SK-N-SH (cell line): ENCODE data around the gene VAV1. TPM values are rescaled to one million over a fixed set of nuclear protein-coding genes. Genes with fewer than 3 reads are reported as not detected.

Experiments
- CTCF ChIA-PET: fragments of 300-600, 350-600 bp; formaldehyde crosslinking; extraction: SDS; loops from one replicate; lab custom pipeline; 2021; lab: Yijun Ruan, JAX
- POLR2A ChIA-PET: fragments of 350-600 bp; sonication (Branson Sonifier 250); formaldehyde crosslinking; extraction: SDS; loops from one replicate; lab custom pipeline; 2020; ENCODE audit warnings: antibody characterized with exemption, inconsistent platforms; lab: Yijun Ruan, JAX
- DNase-seq: peaks from one replicate; pipeline ENCODE4 v3.0.0; 2012
- H2AFZ ChIP-seq: fragments of 200-600 bp; sonication (generic); 2 replicates; pipeline ENCODE4 v1.8.1; 2016; ENCODE audit warnings: antibody characterized with exemption, mild to moderate bottlenecking, low read depth
- H3F3A ChIP-seq: fragments of 200-600 bp; sonication (generic); replicated peaks from 2 replicates; pipeline ENCODE3; 2016; ENCODE audit warnings: antibody characterized with exemption, mild to moderate bottlenecking; ENCODE audit not compliant: insufficient read depth
- H3K27ac ChIP-seq, 2 experiments: fragments of 200-500 bp in 1 of 2; fragments of 200-600 bp in 1 of 2; sonication (Bioruptor generic) in 1 of 2; sonication (generic), shearing (Covaris generic) in 1 of 2; 2 replicates each; pipeline versions ENCODE4 v1.5.1 to v1.6.1; 2014 to 2016; ENCODE audit warnings: low read depth in 2 of 2, inconsistent platforms in 1 of 2, low read length in 1 of 2, mild to moderate bottlenecking in 1 of 2, mixed read lengths in 1 of 2
- H3K27me3 ChIP-seq: fragments of 200-600 bp; sonication (generic), shearing (Covaris generic); 2 replicates; pipeline ENCODE4 v1.6.1; 2016; ENCODE audit warnings: mixed run types; ENCODE audit not compliant: insufficient read depth
- H3K36me3 ChIP-seq, 2 experiments: fragments of 200-500 bp in 1 of 2; fragments of 200-600 bp in 1 of 2; sonication (Bioruptor generic) in 1 of 2; sonication (generic) in 1 of 2; replicated peaks in 1 of 2; 2 replicates each; pipeline versions ENCODE3 to v1.5.1; 2014 to 2016; ENCODE audit warnings: low read length in 1 of 2, mild to moderate bottlenecking in 1 of 2; ENCODE audit not compliant: insufficient read depth in 2 of 2, control insufficient read depth in 1 of 2
- H3K4me1 ChIP-seq, 2 experiments: fragments of 200-500 bp in 1 of 2; fragments of 200-600 bp in 1 of 2; sonication (Bioruptor generic) in 1 of 2; sonication (generic), shearing (Covaris generic) in 1 of 2; 2 replicates each; pipeline versions ENCODE4 v1.5.1 to v1.6.1; 2014 to 2016; ENCODE audit warnings: low read depth in 1 of 2, low read length in 1 of 2, mixed run types in 1 of 2; ENCODE audit not compliant: insufficient read depth in 2 of 2, control insufficient read depth in 1 of 2
- H3K4me2 ChIP-seq: fragments of 200-600 bp; sonication (generic), shearing (Covaris generic); 2 replicates; pipeline ENCODE4 v1.6.1; 2017; ENCODE audit warnings: mixed run types
- H3K4me3 ChIP-seq, 2 experiments: fragments of 200-500 bp in 1 of 2; fragments of 200-600 bp in 1 of 2; sonication (Bioruptor generic) in 1 of 2; sonication (generic), shearing (Covaris generic) in 1 of 2; 2 replicates each; pipeline versions ENCODE4 v1.5.1 to v1.8.1; 2014 to 2016; ENCODE audit warnings: low read depth in 2 of 2, inconsistent platforms in 1 of 2, low read length in 1 of 2, mild to moderate bottlenecking in 1 of 2, mixed read lengths in 1 of 2, moderate library complexity in 1 of 2
- H3K79me2 ChIP-seq: fragments of 200-600 bp; sonication (generic); 2 replicates; pipeline ENCODE4 v1.8.1; 2017; ENCODE audit warnings: mild to moderate bottlenecking; ENCODE audit not compliant: insufficient read depth
- H3K9ac ChIP-seq: fragments of 200-600 bp; sonication (generic); 2 replicates; pipeline ENCODE4 v1.6.1; 2017; ENCODE audit warnings: mixed run types
- H3K9me2 ChIP-seq: fragments of 200-600 bp; sonication (generic); 2 replicates; pipeline ENCODE4 v1.6.1; 2017; ENCODE audit warnings: mixed run types
- H3K9me3 ChIP-seq: fragments of 200-600 bp; sonication (generic); 2 replicates; pipeline ENCODE4 v1.6.1; 2017; ENCODE audit warnings: mixed run types, mild to moderate bottlenecking, moderate library complexity
- H4K20me1 ChIP-seq: fragments of 200-600 bp; sonication (generic); 2 replicates; pipeline ENCODE4 v1.6.1; 2017; ENCODE audit warnings: mild to moderate bottlenecking, mixed run types; ENCODE audit not compliant: insufficient read depth
- CHD2 ChIP-seq: fragments of 150-350 bp; IDR thresholded peaks from 2 replicates; pipeline ENCODE4 v1.6.1; 2018; ENCODE audit warnings: low read length; ENCODE audit not compliant: partially characterized antibody
- CTCF ChIP-seq: fragments of 200-600 bp; sonication (generic); IDR thresholded peaks from 2 replicates; pipeline ENCODE4 v1.6.1; 2017; ENCODE audit warnings: antibody characterized with exemption, mild to moderate bottlenecking, moderate library complexity
- FOSL2 ChIP-seq: IDR thresholded peaks from 2 replicates; pipeline ENCODE4 v1.4.0; 2012; ENCODE audit warnings: low read depth, mild to moderate bottlenecking, moderate library complexity, borderline replicate concordance
- FOXJ3 ChIP-seq: sonication (generic); formaldehyde crosslinking; IDR thresholded peaks from 2 replicates; pipeline ENCODE4 v1.5.1; 2020; ENCODE audit warnings: mild to moderate bottlenecking, missing genetic modification reagents
- GABPA ChIP-seq: IDR thresholded peaks from 2 replicates; pipeline ENCODE4 v1.4.0; 2012; ENCODE audit warnings: low read depth, mild to moderate bottlenecking
- IRF3 ChIP-seq: fragments of 150-350 bp; IDR thresholded peaks from 2 replicates; pipeline ENCODE4 v1.6.1; 2016; ENCODE audit warnings: mild to moderate bottlenecking, low read depth, low read length
- MAX ChIP-seq: IDR thresholded peaks from 2 replicates; pipeline ENCODE4 v1.4.0; 2012; ENCODE audit warnings: low read depth
- MEF2A ChIP-seq: IDR thresholded peaks from 2 replicates; pipeline ENCODE4 v1.4.0; 2012; ENCODE audit warnings: low read depth, borderline replicate concordance
- NRF1 ChIP-seq: IDR thresholded peaks from 2 replicates; pipeline ENCODE4 v1.6.1; 2012; ENCODE audit warnings: low read depth, mild to moderate bottlenecking, low read length
- POLR2AphosphoS5 ChIP-seq: IDR thresholded peaks from 2 replicates; pipeline ENCODE4 v1.6.1; 2012; ENCODE audit warnings: low read depth, low read length
- RAD21 ChIP-seq: IDR thresholded peaks from 2 replicates; pipeline ENCODE4 v1.6.1; 2012; ENCODE audit warnings: mild to moderate bottlenecking, low read length
- REST ChIP-seq: IDR thresholded peaks from 2 replicates; pipeline ENCODE4 v1.6.1; 2012; ENCODE audit warnings: mild to moderate bottlenecking, low read depth, low read length, moderate library complexity
- RFX5 ChIP-seq: IDR thresholded peaks from 2 replicates; pipeline ENCODE4 v1.6.1; 2012; ENCODE audit warnings: mild to moderate bottlenecking, improper control_type of control experiment, low read length
- TEAD4 ChIP-seq: IDR thresholded peaks from 2 replicates; pipeline ENCODE4 v1.4.0; 2012; ENCODE audit warnings: mild to moderate bottlenecking, borderline replicate concordance; ENCODE audit not compliant: insufficient read depth
- WGBS: methylation state at CpG from one replicate; pipeline ENCODE4 v1.1.6; 2017; ENCODE audit warnings: low lambda C conversion rate; 5-methylcytosine and 5-hydroxymethylcytosine counted together
- polyA plus RNA-seq, 3 experiments: library from polyadenylated mRNA; depleted of rRNA; stranded (reverse); fragments of >200 nt; gene quantifications; 2 replicates each; pipeline ENCODE4 v1.2.3, GENCODE V29; 2012

VAV1 gene
- polyA plus RNA-seq, 1 of the 3 experiments (the other 2 are of a cell fraction): 0.02 TPM

GRCh38 chr19:6736917-6737283 lies 35.6 kb upstream of the VAV1 start:
- Histone ChIP-seq H3K79me2 (peaks cover 34% of the 10 kb centered on the region), H3K36me3 (peaks cover 0 to 5% of the 10 kb centered on the region in 2 experiments), H3K9me2 (no peaks in the 10 kb centered on the region), H3K4me2 (peak overlapping the region; percentile 94), H3K9ac (peak overlapping the region; percentile 91), H4K20me1 (no peaks in the 10 kb centered on the region), H3K4me3 (peak overlapping the region; percentile 90 to 91), H3F3A (peaks cover 21% of the 10 kb centered on the region), H3K27me3 (no peaks in the 10 kb centered on the region), H3K27ac (peak overlapping the region; percentile 90 to 96), H3K4me1 (peaks cover 22 to 23% of the 10 kb centered on the region in 2 experiments; a peak in 3 of 4 replicates), H3K9me3 (no peaks in the 10 kb centered on the region), H2AFZ (peak overlapping the region; percentile 79)
- ChIA-PET POLR2A (no interaction called here), CTCF (interaction anchor here (1.0 to 1.2 kb wide), 2 partner anchors 220 to 689 kb away, joined by 3 to 10 read pairs; no protein-coding TSS in a partner anchor)
- TF ChIP-seq REST (0 out of 2 replicates have a peak, but pooled peaks have one; percentile 7), MAX (no peak), CTCF (peak; percentile 24), FOSL2 (no peak)
- DNase-seq: peak; percentile 97
- WGBS: 0% methylated on average over 6 of the region's 16 CpGs

- H3K36me3 ChIP-seq: peaks cover 0 to 5% of the 10 kb centered on the region in 2 experiments
- CTCF ChIA-PET: interaction anchor here (0.7 to 2.0 kb wide), 3 partner anchors 126 to 680 kb away, joined by 3 to 24 read pairs (median 3); no protein-coding TSS in a partner anchor
- peaks cover 38% of the 10 kb centered on the region for H3K79me2 ChIP-seq
- H3K4me1 ChIP-seq: peaks cover 22 to 23% of the 10 kb centered on the region in 2 experiments; a peak in 3 of 4 replicates
- peak within 1 kb of the TSS; percentile 97 for H2AFZ ChIP-seq
- H3K9ac ChIP-seq: peak within 1 kb of the TSS; percentile 91
- H3K9me2 ChIP-seq: no peaks in the 10 kb centered on the region
- peaks cover 21% of the 10 kb centered on the region for H3F3A ChIP-seq
- POLR2A ChIA-PET: interaction anchor here (1.0 to 1.2 kb wide), 2 partner anchors 331 to 910 kb away, joined by 4 read pairs; no protein-coding TSS in a partner anchor
- H3K27me3 ChIP-seq: no peaks in the 10 kb centered on the region
- 0% methylated on average over 13 of the region's 55 CpGs for WGBS
- H3K27ac ChIP-seq: peak within 1 kb of the TSS; percentile 90 to 96
- H3K9me3 ChIP-seq: no peaks in the 10 kb centered on the region
- no peaks in the 10 kb centered on the region for H4K20me1 ChIP-seq
- peak; percentile 96 for DNase-seq
- peak within 1 kb of the TSS; percentile 94 for H3K4me2 ChIP-seq
- peak within 1 kb of the TSS; percentile 90 to 91 for H3K4me3 ChIP-seq
- TF ChIP-seq NRF1 (no peak), CTCF (no peak), IRF3 (peak; percentile 98), GABPA (peak; percentile 78; the same call in 1 of the 2 replicates), MEF2A (no peak), POLR2AphosphoS5 (peak; percentile 1; the same call in 1 of the 2 replicates), TEAD4 (no peak), RFX5 (peak; percentile 75; the same call in 1 of the 2 replicates), RAD21 (no peak), MAX (peak; percentile 32; the same call in 1 of the 2 replicates), CHD2 (peak; percentile 95), FOXJ3 (CRISPR knock-in tag) (no peak)
Observed at GRCh38 chr19:6737284-6737872, 35.1 kb upstream of the VAV1 start, which contains the start of gene GPR108. Gene GPR108 (minus strand): TSS chr19:6737580. CDS start chr19:6737576, 4 bp downstream.
